Right renal cortex interstitium (tissue), 3 donors: Measurements from ENCODE around the gene TNC. TPM values are rescaled to one million over a fixed set of nuclear protein-coding genes. Genes with fewer than 3 reads are reported as not detected.
"Not testable (repeated sequence)": the region's sequence is repeated elsewhere in the genome, so short reads cannot be mapped to it uniquely, and the experiment has no call there.

Experiments
- DNase-seq, 3 donors: peaks; one replicate each; pipeline ENCODE4 v3.0.0-alpha.2; 2013; ENCODE audit warnings: low read depth in 3 of 3, low spot score in 2 of 3
- polyA plus RNA-seq, 3 donors: library from polyadenylated mRNA; unstranded; fragments of 120-200 nt; gene quantifications; one replicate each; pipeline ENCODE4 v1.2.1, GENCODE V29; 2013; ENCODE audit not compliant: insufficient read length in 3 of 3

TNC gene
- polyA plus RNA-seq, 3 donors, result 406 to 463 (median 421) TPM

DNA sequence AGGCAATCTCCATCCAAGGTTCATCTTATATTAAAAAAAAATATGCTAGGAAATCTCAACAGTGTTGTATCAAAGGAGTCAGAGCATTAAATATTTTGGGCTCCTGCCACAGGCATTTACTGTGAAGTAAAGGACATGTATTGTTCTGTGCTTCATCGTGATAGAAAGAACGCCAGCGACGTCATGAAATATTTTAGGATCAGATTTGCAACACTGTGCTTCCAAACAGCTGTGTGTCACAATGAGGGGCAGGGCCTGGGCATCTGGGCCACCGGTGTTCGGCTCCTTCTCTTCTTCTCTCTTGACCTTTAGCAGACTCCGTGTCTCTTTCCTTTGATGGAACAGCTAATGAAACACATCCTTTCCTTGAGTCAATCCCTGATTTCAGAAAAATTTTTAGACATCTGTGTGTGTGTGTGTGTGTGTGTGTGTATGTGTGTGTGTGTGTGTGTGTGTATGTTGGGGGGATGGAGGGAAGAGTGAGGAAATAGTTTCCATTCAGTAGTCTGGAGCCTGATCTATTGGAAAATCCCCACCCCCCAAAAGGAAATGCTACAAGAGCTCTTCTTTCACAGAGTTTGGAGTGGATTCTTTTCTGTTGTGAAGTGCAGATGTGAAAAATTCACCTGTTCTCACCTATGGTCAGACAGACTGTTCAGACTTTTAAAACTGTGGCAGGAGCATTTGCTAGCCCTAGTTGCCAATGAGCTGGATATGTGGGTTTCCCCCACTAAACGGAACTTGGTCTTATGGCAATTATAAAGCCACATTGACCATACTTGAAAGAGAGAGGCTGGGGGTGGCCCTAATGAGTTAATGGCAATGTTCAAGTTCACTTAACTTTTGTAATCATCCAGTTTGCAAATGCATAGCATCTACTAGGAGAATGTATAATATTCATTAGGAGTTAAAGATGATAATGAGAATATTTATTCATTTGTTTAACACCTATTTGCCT, 18.1 kb upstream of the TNC start:
- DNase-seq, result no peak

DNA sequence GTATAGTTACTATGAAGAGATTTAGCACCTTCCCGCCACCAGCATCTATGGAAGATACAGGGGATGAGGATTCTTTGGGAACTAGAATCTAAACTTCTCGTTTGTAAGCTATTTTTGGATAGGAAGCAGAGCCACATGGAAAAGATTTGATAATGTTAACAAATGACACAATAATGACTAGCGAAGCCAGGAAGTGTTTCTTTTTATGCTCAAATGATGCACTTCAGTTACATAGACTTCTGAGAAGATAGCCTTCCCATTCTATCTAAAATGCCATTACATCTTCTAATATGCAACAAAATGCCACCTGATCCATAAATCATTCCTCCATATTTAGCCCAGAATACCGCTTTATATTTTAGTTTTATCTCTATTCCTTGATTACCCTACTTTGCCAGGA, 17.0 kb upstream of the TNC start:
- DNase-seq, result no peak

- no peak for DNase-seq
Observed at GRCh38 chr9:115133649-115134048, 15.7 kb upstream of the TNC start.

GRCh38 chr9:115132648-115133047, 14.7 kb upstream of the TNC start:
- DNase-seq, result no peak

DNA sequence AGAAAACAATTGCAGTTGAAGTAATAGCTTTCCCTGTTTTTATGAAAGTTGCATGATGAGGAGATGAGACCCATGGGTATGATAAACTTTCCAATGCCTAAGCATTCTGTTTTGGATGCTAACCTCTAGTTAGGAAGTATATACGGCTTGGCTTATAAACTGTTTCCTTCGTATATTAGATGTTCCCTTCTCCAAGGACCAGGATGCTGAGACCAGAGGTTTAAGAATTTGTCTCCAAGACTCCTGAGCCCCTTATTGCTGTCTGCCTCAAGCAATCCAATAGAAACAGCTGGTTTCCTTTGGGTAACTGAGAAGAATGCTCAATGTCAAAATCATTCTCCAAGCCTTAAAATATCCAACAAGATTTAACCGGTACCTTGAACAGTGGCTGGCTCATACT, 12.2 kb upstream of the TNC start:
- DNase-seq, result no peak

DNA sequence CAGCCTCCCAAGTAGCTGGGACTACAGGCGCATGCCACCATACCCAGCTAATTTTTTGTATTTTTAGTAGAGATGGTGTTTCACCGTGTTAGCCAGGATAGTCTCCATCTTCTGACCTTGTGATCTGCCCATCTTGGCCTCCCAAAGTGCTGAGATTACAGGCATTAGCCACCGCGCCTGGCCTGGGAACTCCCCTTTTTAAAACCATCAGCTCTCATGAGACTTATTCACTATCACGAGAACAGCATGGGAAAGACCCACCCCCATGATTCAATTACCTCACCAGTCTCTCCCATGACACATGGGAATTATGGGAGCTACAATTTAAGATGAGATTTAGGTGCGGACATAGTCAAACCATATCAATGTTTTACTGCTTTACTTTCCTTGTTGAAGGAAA, 10.8 kb upstream of the TNC start:
- not testable (repeated sequence) for DNase-seq

GRCh38 chr9:115127191-115127817, 9.3 kb upstream of the TNC start:
- no peak for DNase-seq

GRCh38 chr9:115126404-115126803, 8.4 kb upstream of the TNC start:
- DNase-seq, result no peak

DNA sequence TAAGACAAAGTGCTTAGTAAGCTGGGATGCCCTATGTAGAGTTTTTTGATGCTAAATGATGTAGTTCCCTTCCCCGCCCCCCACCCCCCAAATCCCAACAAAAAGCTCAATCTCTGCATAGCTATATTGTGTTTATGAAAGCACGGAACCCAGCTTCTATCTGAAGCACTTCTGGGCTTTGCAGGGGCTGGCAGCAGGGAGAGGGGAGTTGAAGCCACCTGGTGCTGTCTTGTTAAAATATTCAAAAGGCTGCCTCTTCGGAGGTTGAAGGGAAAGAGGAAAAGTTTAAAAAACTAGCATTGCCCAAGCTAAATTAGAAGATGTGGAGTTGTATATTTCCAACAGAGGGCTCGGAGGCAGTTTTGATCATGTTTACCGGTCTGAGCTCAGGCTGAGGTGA, 5.0 kb upstream of the TNC start:
- DNase-seq, result no peak

DNA sequence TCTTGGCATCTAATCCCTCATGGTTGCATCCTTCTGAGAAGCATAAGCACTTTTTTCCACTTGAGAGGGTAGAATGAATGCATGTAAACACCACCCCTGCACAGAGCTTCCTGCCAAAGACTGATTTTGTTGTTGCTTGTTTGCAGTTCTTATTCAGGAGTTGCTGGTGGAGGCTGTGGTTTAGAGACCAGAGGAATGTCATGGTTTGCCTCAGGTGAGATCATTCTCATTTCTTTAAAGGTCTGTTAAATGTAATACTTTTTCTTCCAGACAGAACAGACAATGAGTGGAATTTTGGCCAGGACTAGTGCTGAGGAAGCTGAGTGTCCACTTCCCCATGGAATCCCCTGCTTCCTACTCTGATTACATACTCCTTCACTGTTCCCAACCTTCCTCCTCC, 3.2 kb upstream of the TNC start:
- no peak for DNase-seq

DNA sequence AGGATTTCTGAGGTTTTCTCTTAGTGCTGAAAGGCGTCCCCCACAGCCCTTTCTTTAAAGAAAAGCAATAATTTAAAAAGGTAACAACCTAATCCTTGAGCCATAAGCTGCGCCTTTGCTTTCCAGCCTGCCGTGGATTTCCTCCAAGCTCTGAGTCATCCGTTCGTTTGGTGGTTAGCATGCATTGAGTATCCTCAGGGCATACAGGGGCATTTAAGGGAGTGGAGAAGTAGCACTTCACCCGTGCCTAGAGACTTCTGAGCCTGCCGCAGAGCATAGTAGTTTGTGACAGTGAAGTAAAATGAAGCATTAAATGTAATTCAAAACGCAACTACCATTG, 892 bp upstream of the TNC start:
- DNase-seq, result peak in 2 of 3 donors; percentile 48 to 52

- DNase-seq, result no peak
Observed at GRCh38 chr9:115116421-115117284, 1.3 kb downstream of the TNC start.

DNA sequence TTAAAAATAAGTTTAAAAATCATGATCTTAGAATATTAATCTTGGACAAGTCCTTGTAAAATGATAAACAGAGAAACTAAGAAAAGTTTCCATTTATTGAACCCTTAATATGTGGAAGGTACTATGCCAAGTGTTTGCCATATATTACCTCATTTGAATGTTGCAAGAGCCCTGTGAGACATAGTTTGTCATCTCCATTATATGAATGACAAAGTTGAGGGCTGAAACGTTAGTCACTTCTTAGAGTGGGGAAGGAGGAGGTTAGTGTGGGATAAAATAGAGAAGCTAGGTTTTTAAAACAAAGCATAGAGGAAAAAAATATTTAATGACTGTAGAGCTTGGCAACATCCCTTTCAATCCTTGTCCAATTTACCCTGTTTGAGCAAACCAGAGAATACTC, 2.0 kb downstream of the TNC start:
- DNase-seq, result no peak

- no peak for DNase-seq
Observed at GRCh38 chr9:115115117-115115880, 2.7 kb downstream of the TNC start.

GRCh38 chr9:115114546-115114945, 3.4 kb downstream of the TNC start:
- no peak for DNase-seq

DNA sequence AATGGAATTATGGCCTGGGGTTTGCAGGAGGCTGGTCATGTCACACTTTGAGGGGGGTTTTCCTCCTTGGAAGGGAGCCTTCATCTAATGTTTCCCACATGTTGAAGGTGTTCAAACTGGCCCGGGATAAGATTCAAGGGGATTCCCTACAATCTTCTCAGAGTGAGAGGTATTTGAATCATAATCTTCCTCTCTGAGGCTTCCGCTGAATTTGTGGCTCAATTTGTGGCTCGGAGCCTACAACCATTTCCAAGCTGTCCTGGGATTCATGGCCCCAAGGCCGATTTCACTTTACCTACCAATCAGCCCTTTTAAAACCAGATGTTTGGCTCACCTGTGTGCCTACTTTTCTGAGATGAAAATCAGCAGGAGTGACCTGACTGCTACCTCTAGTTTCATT, 3.9 kb downstream of the TNC start:
- DNase-seq, result no peak

- DNase-seq, result no peak
Observed at GRCh38 chr9:115111874-115112273, 6.1 kb downstream of the TNC start.

- no peak for DNase-seq
Observed at GRCh38 chr9:115109486-115109885, 8.5 kb downstream of the TNC start.

DNA sequence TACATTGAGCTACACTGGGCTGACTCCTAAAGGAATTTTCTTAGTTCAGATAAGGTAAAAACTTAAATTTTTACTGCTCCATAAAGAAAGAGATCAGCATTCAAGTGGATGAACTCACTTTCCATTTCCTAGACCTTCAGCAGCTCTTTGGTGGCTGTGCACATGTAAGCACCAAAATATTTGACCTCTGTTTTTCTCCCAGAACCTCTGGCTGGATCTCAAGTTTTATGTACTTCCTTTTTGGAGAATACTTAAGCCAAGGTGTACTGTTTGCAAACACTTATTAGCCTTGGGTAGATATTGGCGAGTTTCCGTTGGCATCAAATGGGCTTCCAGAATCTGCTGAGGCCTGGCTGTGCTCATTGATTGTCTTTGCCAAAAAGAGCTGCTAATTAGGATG, 10.3 kb downstream of the TNC start:
- DNase-seq, result no peak

- no peak for DNase-seq
Observed at GRCh38 chr9:115106642-115107041, 11.3 kb downstream of the TNC start.

- DNase-seq, result no peak
Observed at GRCh38 chr9:115106001-115106400, 12.0 kb downstream of the TNC start.
